CD4-positive, alpha-beta T cell treated with Interleukin-10 for 1 hour (primary cell): Measurements from ENCODE around the gene PRRC2A.

ENCODE experiments used
- DNase-seq: peaks from one replicate; pipeline ENCODE4 v3.0.0-alpha.2; 2020

PRRC2A gene

GRCh38 chr6:31669676-31670075, 49.2 kb downstream of the PRRC2A start, which contains the start of gene LY6G5B:
Gene LY6G5B (plus strand): TSS chr6:31669976. CDS start chr6:31670951, 975 bp downstream.
- DNase-seq: no peak

- DNase-seq: no peak
Measured at GRCh38 chr6:31676322-31676903, 55.9 kb downstream of the PRRC2A start.

- no peak for DNase-seq
Measured at GRCh38 chr6:31676904-31677303, 56.4 kb downstream of the PRRC2A start.

GRCh38 chr6:31677955-31678354, 57.4 kb downstream of the PRRC2A start:
- no peak for DNase-seq

GRCh38 chr6:31680226-31681134, 60.0 kb downstream of the PRRC2A start, which contains the start of gene LY6G5C:
Gene LY6G5C (minus strand): TSS chr6:31681067. CDS start chr6:31680373, 694 bp downstream.
- DNase-seq: peak; percentile 81

GRCh38 chr6:31681135-31681671, 60.7 kb downstream of the PRRC2A start:
- DNase-seq: peak; percentile 45

DNA sequence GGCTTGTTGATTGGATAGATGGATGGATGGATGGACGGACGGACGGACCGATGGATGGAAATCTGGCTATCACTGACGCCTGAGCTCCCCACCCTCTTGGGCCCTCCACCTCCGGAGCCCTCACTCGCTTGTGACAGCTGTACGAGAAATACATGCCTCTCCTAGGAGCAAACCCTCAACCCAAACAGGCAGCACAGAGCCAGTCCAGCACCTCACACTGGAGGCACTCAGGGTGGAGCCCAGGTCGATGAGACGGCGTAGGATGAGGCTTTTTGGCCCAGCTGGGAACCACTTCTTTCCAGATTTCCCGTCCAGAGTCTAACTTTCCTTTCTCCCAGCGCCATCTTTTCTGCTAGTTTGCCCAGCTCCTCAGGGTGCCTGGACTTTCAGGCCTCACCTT, 63.1 kb downstream of the PRRC2A start:
- no peak for DNase-seq

- no peak for DNase-seq
Measured at GRCh38 chr6:31686483-31686882, 66.0 kb downstream of the PRRC2A start.

GRCh38 chr6:31687321-31687720, 66.8 kb downstream of the PRRC2A start:
- no peak for DNase-seq
